Ishikawa (cell line): ENCODE data around the gene TINCR.

Experiments used
- CREB1 ChIP-seq: IDR thresholded peaks from 2 replicates; pipeline ENCODE4 v1.6.1; 2012; ENCODE audit warnings: low read depth
- EGR1 ChIP-seq: IDR thresholded peaks from 2 replicates; pipeline ENCODE4 v1.6.1; 2012
- EP300 ChIP-seq: IDR thresholded peaks from 2 replicates; pipeline ENCODE4 v1.6.1; 2012; ENCODE audit warnings: borderline replicate concordance
- FOXM1 ChIP-seq: IDR thresholded peaks from 2 replicates; pipeline ENCODE4 v1.6.1; 2012; ENCODE audit warnings: low read depth, borderline replicate concordance
- RAD21 ChIP-seq: IDR thresholded peaks from 2 replicates; pipeline ENCODE4 v1.6.1; 2012; ENCODE audit warnings: low read depth
- REST ChIP-seq: IDR thresholded peaks from 2 replicates; pipeline ENCODE4 v1.6.1; 2012; ENCODE audit warnings: low read depth, mild to moderate bottlenecking
- TEAD4 ChIP-seq: IDR thresholded peaks from 2 replicates; pipeline ENCODE4 v1.6.1; 2012
- TF ChIP-seq, protein P1 (sequence below): IDR thresholded peaks from 2 replicates; pipeline ENCODE4 v1.6.1; 2012

GRCh38 chr19:5553892-5554291 lies 13.9 kb downstream of the TINCR start:
- TF ChIP-seq, protein P1, sequence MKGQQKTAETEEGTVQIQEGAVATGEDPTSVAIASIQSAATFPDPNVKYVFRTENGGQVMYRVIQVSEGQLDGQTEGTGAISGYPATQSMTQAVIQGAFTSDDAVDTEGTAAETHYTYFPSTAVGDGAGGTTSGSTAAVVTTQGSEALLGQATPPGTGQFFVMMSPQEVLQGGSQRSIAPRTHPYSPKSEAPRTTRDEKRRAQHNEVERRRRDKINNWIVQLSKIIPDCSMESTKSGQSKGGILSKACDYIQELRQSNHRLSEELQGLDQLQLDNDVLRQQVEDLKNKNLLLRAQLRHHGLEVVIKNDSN = no peak
- TF ChIP-seq CREB1 = no peak
- TF ChIP-seq EGR1 = no peak
- no peak for TF ChIP-seq REST
- no peak for TF ChIP-seq EP300
- TF ChIP-seq RAD21 = no peak
- no peak for TF ChIP-seq FOXM1
- no peak for TF ChIP-seq TEAD4
